OCI-LY7 (cell line): ENCODE measurements around the gene CLDN12. TPM values are rescaled to one million over a fixed set of nuclear protein-coding genes. Genes with fewer than 3 reads are reported as not detected.

Experiments used
- BruUV-seq: library from RNA; stranded (reverse); fragments of 400-500 nt; replicated peaks from 2 replicates; lab custom pipeline; 2021; lab: Mats Ljungman, UMichigan
- CTCF ChIA-PET: fragments of 300-600 bp; sonication (Branson Sonifier 250); formaldehyde crosslinking; loops from one replicate; lab custom pipeline; 2022; ENCODE audit warnings: antibody characterized with exemption; ENCODE audit not compliant: unreplicated experiment; lab: Charles Lee
- POLR2A ChIA-PET: fragments of 300-600 bp; sonication (Branson Sonifier 250); formaldehyde crosslinking; loops from one replicate; lab custom pipeline; 2022; ENCODE audit warnings: antibody characterized with exemption; lab: Charles Lee
- DNase-seq: peaks from one replicate; pipeline ENCODE4 v3.0.0-alpha.2; 2015; ENCODE audit warnings: low spot score
- H2AFZ ChIP-seq: fragments of 200-600 bp; sonication (generic), shearing (Covaris generic); 2 replicates; pipeline ENCODE4 v1.6.1; 2014; ENCODE audit warnings: mild to moderate bottlenecking, antibody characterized with exemption, low read length, moderate library complexity
- H3K27ac ChIP-seq: fragments of 200-600 bp; sonication (generic); 2 replicates; pipeline ENCODE4 v1.5.1; 2014; ENCODE audit warnings: mixed run types, low read depth, mild to moderate bottlenecking, moderate library complexity, low read length, inconsistent platforms; ENCODE audit not compliant: poor library complexity, severe bottlenecking
- H3K36me3 ChIP-seq: fragments of 200-600 bp; sonication (generic); 2 replicates; pipeline ENCODE4 v1.6.1; 2014; ENCODE audit warnings: mild to moderate bottlenecking, antibody characterized with exemption, low read length, moderate library complexity, mixed read lengths; ENCODE audit not compliant: insufficient read depth
- H3K4me1 ChIP-seq: fragments of 200-600 bp; sonication (generic); 2 replicates; pipeline ENCODE4 v1.5.1; 2014; ENCODE audit warnings: mild to moderate bottlenecking, low read length; ENCODE audit not compliant: insufficient read depth, poor library complexity, severe bottlenecking
- H3K4me2 ChIP-seq: fragments of 200-600 bp; sonication (generic); 2 replicates; pipeline ENCODE4 v1.6.1; 2014; ENCODE audit warnings: mild to moderate bottlenecking, low read length
- H3K4me3 ChIP-seq: fragments of 200-600 bp; sonication (generic); 2 replicates; pipeline ENCODE4 v1.5.1; 2014; ENCODE audit warnings: mild to moderate bottlenecking, low read depth, low read length; ENCODE audit not compliant: poor library complexity, severe bottlenecking
- H3K79me2 ChIP-seq: fragments of 200-600 bp; sonication (generic); 2 replicates; pipeline ENCODE4 v1.6.1; 2016; ENCODE audit warnings: low read depth, mild to moderate bottlenecking, low read length, moderate library complexity, mixed read lengths; ENCODE audit not compliant: insufficient read depth
- H3K9me2 ChIP-seq: fragments of 200-600 bp; sonication (generic); 2 replicates; pipeline ENCODE4 v1.6.1; 2016; ENCODE audit warnings: mild to moderate bottlenecking, low read length, mixed read lengths; ENCODE audit not compliant: insufficient read depth
- H3K9me3 ChIP-seq: fragments of 200-600 bp; sonication (generic); 2 replicates; pipeline ENCODE4 v1.6.1; 2014; ENCODE audit warnings: mild to moderate bottlenecking, mixed run types, low read length, mixed read lengths
- H4K20me1 ChIP-seq: fragments of 200-600 bp; sonication (generic); 2 replicates; pipeline ENCODE4 v1.6.1; 2014; ENCODE audit warnings: mild to moderate bottlenecking, antibody characterized with exemption, low read length, moderate library complexity, mixed read lengths; ENCODE audit not compliant: insufficient read depth
- CTCF ChIP-seq: fragments of 200-600 bp; sonication (generic); conservative IDR thresholded peaks from 2 replicates; pipeline ENCODE4 v1.5.1; 2014; ENCODE audit warnings: mild to moderate bottlenecking, antibody characterized with exemption, low read length, moderate library complexity, mixed read lengths
- EZH2phosphoT487 ChIP-seq: fragments of 200-600 bp; sonication (generic); IDR thresholded peaks from 2 replicates; pipeline ENCODE4 v1.6.1; 2018; ENCODE audit warnings: low read depth, borderline replicate concordance, mild to moderate bottlenecking, mixed run types, antibody characterized with exemption, low read length, moderate library complexity, mixed read lengths
- intact Hi-C: fragments of 100-400 bp; cut with micrococcal nuclease; formaldehyde crosslinking; loops from one replicate; pipeline ENCODE4 v1.10.0; 2022; ENCODE audit not compliant: unreplicated experiment
- total RNA-seq, 2 experiments: library from RNA; depleted of rRNA in 1 of 2; stranded (reverse); fragments of >200 nt in 1 of 2; shearing (Covaris generic) in 1 of 2; gene quantifications; 2 replicates each; pipeline ENCODE4 v1.2.3, GENCODE V29; 2014 to 2022

CLDN12 gene
- total RNA-seq, 2 experiments from 2014 or later, result 11.0 to 17.0 TPM

GRCh38 chr7:90383861-90384260 lies 19.4 kb upstream of the CLDN12 start:
- H2AFZ ChIP-seq, result no peak overlapping the region
- no peaks in the 10 kb centered on the region for H3K79me2 ChIP-seq
- ChIA-PET POLR2A (no interaction called here), CTCF (no interaction called here)
- H3K27ac ChIP-seq, result no peak overlapping the region
- 0 out of 2 replicates have a peak, but pooled peaks cover 3% of the 10 kb centered on the region for H4K20me1 ChIP-seq
- H3K9me3 ChIP-seq, result peaks cover 4% of the 10 kb centered on the region; the same call in 1 of the 2 replicates
- TF ChIP-seq CTCF (no peak), EZH2phosphoT487 (no peak)
- H3K9me2 ChIP-seq, result no peaks in the 10 kb centered on the region
- DNase-seq, result no peak
- intact Hi-C loops, result no loop called here
- H3K4me3 ChIP-seq, result no peak overlapping the region
- no TSS peak for BruUV-seq
- H3K4me2 ChIP-seq, result no peak overlapping the region
- peaks cover 97% of the 10 kb centered on the region for H3K36me3 ChIP-seq
- H3K4me1 ChIP-seq, result no peaks in the 10 kb centered on the region

- intact Hi-C loops, result no loop called here
- ChIA-PET POLR2A (no interaction called here), CTCF (no interaction called here)
- no TSS peak for BruUV-seq
- H2AFZ ChIP-seq, result no peak overlapping the region
- no peaks in the 10 kb centered on the region for H3K9me2 ChIP-seq
- no peak overlapping the region for H3K4me3 ChIP-seq
- TF ChIP-seq EZH2phosphoT487 (no peak), CTCF (no peak)
- H3K27ac ChIP-seq, result no peak overlapping the region
- H3K4me1 ChIP-seq, result no peaks in the 10 kb centered on the region
- 0 out of 2 replicates have a peak, but pooled peaks cover 3% of the 10 kb centered on the region for H4K20me1 ChIP-seq
- H3K4me2 ChIP-seq, result no peak overlapping the region
- H3K9me3 ChIP-seq, result peaks cover 4% of the 10 kb centered on the region; the same call in 1 of the 2 replicates
- H3K36me3 ChIP-seq, result peaks cover 97% of the 10 kb centered on the region
- no peak for DNase-seq
- H3K79me2 ChIP-seq, result no peaks in the 10 kb centered on the region
These were observed 18.8 kb upstream of the CLDN12 start for GRCh38 chr7:90384433-90384832.

DNA sequence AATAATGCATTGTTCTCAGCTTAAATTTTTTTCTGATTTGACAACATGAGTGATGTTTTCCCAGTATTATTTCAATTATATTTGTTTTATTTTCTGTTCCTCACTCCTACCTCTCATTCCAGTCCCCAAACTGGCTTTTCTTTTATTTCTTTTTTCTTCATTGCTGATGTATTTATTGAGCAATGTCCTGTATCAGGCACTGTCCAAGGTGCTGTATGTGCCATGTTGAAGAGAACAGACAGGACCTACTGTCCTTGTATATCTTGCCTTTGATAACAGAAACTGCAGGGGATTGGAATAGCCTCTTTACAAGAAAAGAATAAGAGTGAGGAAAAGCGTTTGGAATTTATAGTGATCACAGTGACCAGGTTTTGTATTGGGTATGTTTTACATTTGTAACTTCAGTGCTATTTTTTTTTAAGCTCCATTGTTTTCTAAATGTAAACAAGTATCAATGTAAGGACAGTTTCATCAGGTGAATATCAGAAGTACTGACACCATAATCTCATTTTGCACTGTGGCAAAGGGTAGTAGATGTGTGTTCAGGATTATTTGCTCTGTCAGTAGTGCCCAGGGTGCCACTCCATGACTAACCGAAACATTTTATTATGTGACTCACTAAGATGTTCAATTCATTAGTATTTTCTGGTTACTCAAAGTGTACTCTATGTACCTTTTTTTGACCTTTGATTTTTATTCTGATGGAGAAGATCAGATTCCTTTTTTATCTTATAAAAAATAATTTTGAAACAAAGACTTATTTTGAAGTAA lies 15.6 kb upstream of the CLDN12 start:
- peaks cover 75% of the 10 kb centered on the region for H3K36me3 ChIP-seq
- H3K27ac ChIP-seq, result no peak overlapping the region
- no TSS peak for BruUV-seq
- H3K4me1 ChIP-seq, result no peaks in the 10 kb centered on the region
- intact Hi-C loops, result no loop called here
- H4K20me1 ChIP-seq, result 0 out of 2 replicates have a peak, but pooled peaks cover 3% of the 10 kb centered on the region
- TF ChIP-seq CTCF (no peak), EZH2phosphoT487 (no peak)
- no peak overlapping the region for H3K4me2 ChIP-seq
- H2AFZ ChIP-seq, result no peak overlapping the region
- H3K9me2 ChIP-seq, result no peaks in the 10 kb centered on the region
- ChIA-PET POLR2A (no interaction called here), CTCF (no interaction called here)
- DNase-seq, result no peak
- H3K9me3 ChIP-seq, result no peaks in the 10 kb centered on the region
- H3K79me2 ChIP-seq, result no peaks in the 10 kb centered on the region
- no peak overlapping the region for H3K4me3 ChIP-seq
